D721Med (cell line): ENCODE data around the gene SLC12A8.

Experiments used
- DNase-seq: peaks from one replicate; pipeline ENCODE4 v3.0.0; 2011; ENCODE audit warnings: low spot score; ENCODE audit not compliant: insufficient read length
- FAIRE-seq: peaks from 2 replicates; lab custom pipeline; 2011; peaks lifted over from hg19 to GRCh38; lab: Jason Lieb, UNC
- CTCF ChIP-seq: IDR thresholded peaks from 2 replicates; pipeline ENCODE4 v1.5.1; 2012; ENCODE audit warnings: mild to moderate bottlenecking, control low read depth; ENCODE audit not compliant: insufficient read depth; ENCODE audit errors: missing control alignments

Gene SLC12A8

GRCh38 chr3:125140011-125140817 is 72.3 kb downstream of the SLC12A8 start:
- FAIRE-seq (no peak), DNase-seq (no peak)
- TF ChIP-seq CTCF = no peak

- no peak for DNase-seq
- no peak for TF ChIP-seq CTCF
- no peak for FAIRE-seq
These were observed 73.2 kb downstream of the SLC12A8 start for GRCh38 chr3:125139386-125139785.

GRCh38 chr3:125137358-125138033 is 75.1 kb downstream of the SLC12A8 start:
- no peak for DNase-seq
- no peak for TF ChIP-seq CTCF
- no peak for FAIRE-seq

GRCh38 chr3:125136966-125137357 is 75.6 kb downstream of the SLC12A8 start:
- no peak for FAIRE-seq
- TF ChIP-seq CTCF = no peak
- DNase-seq = no peak

GRCh38 chr3:125136515-125136914 is 76.0 kb downstream of the SLC12A8 start:
- FAIRE-seq (no peak), DNase-seq (no peak)
- TF ChIP-seq CTCF = no peak

GRCh38 chr3:125134952-125135351 is 77.6 kb downstream of the SLC12A8 start:
- TF ChIP-seq CTCF = no peak
- no peak for DNase-seq
- no peak for FAIRE-seq

GRCh38 chr3:125132815-125133214 is 79.7 kb downstream of the SLC12A8 start:
- no peak for DNase-seq
- TF ChIP-seq CTCF = no peak
- FAIRE-seq = no peak
